ENCODE results near the gene TEN1.

TEN1 gene

GRCh38 chr17:75979705-75980187 is 706 bp downstream of the TEN1 start:
- DNase-seq: no peak

DNA sequence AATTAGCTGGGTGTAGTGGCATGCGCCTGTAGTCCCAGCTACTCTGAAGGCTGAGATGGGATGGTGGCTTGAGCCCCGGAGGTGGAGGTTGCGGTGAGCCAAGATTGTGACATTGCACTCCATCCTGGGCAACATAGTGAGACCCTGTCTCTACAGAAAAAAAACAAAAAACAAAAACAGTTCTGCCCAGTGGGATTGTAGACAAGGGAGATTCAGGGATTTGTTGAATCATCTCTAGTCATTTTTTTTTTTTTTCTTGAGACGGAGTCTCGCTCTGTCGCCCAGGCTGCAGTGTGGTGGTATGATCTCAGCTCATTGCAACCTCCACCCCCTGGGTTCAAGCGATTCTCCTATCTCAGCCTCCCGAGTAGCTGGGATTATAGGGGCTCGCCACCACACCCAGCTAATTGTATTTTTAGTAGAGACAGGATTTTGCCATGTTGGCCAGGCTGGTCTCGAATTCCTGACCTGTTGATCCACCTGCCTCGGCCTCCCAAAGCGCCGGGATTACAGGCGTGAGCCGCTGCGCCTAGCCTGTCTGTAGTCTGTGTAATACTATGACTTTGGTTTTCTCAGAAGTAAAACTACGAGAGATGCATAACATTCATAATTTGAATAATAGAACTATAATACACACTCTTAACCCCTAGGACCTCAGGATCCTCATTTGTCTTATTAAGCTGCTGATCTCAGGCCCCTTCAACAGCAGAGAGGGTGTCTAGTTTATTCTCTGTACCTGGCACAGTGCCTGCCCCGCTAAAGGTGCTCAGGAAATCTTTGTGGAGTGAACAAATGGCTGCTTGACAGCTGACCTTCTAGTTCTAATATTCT is 1.4 kb downstream of the TEN1 start:
- DNase-seq: no peak

DNA sequence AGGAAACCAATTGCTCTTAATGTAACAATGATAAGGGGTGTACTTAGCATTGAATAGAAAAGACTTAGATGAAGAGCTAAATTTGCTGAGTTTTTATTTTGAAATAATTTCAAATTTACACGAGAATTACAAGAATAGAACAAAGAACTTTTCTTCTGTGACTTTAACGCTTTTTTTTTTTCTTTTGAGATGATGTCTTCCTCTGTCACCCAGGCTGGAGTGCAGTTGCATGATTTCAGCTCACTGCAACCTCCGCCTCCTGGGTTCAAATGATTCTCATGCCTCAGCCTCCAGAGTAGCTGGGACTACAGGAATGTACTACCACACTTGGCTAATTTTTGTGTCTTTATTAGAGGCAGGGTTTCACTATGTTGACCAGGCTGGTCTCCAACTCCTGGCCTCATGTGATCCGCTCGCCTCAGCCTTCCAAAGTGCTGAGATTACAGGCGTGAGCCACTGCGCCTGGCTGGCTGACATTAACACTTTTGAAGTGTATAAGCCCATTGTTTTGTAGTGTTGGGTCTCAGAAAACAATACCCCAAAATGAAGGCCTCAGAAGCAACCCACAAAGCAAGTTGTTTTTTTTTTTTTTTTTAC is 2.1 kb downstream of the TEN1 start:
- no peak for DNase-seq

DNA sequence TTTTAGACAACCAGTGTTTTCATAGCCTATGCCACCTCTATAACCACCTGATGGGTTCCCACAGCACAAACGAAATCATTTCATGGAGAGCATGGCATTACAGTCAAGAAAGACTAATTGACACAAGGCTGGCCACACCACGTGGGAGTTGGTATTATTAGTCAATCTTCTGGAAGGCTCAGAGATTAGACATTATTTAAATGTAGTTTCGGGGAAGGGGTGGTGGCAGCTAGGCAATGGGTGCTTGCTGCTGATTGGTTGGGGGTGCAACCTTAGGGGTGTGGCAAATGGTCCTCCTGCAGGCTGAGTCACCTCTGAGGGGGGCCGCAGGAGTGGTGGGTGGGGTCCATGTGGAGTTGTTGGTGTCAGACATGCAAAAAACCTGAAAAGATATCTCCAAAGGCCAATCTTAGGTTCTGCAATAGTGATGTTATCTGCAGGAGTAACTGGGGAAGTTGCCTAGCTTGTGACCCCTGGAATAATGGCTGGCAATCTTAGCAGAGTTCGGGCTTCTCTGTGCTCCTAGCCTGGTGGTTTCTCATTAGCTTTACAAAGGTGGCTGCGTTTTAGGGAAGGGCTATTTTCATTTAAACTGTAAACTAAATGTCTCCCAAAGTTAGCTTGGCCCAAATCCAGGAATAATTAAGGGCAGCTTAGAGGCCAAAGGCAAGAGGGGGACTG is 4.6 kb downstream of the TEN1 start:
- DNase-seq: no peak

GRCh38 chr17:75985986-75986385 is 6.9 kb downstream of the TEN1 start:
- DNase-seq: no peak

DNA sequence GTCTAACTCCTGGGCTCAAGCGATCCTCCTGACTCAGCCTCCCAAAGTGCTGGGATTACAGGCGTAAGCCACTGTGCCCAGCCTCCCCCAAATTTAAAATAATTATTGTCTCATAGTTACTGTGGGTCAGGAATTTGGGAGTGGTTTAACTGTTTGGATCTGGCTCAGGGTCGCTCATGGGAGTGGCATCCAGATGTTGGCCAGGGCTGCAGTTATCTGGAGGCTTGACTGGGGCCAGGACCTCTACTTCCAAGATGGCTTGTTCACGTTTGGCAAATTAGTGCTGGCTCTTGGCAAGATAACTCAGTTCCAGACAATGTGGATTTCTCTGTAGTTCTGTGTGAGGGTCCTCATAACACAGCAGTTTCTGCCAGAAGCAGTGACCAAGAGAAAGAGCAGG is 8.0 kb downstream of the TEN1 start:
- DNase-seq: no peak

DNA sequence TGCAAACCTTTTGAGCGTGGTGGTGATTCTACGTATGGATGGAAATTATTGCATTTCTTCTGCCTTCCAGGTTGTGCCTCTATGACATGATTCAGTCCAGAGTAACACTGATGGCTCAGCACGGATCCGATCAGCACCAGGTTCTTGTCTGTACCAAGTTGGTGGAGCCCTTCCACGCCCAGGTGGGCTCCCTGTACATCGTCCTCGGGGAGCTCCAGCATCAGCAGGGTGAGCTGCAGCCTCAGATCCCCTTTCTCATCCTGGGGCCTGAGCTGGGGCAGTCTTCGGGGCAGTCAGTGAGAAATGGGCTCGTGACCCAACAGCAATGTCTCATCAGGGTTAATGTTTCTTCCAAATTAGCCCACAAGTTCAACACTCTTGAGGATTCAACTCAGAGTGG is 12.4 kb downstream of the TEN1 start:
- DNase-seq: no peak

- DNase-seq: no peak
Observed at GRCh38 chr17:75994802-75995370, 15.8 kb downstream of the TEN1 start.

DNA sequence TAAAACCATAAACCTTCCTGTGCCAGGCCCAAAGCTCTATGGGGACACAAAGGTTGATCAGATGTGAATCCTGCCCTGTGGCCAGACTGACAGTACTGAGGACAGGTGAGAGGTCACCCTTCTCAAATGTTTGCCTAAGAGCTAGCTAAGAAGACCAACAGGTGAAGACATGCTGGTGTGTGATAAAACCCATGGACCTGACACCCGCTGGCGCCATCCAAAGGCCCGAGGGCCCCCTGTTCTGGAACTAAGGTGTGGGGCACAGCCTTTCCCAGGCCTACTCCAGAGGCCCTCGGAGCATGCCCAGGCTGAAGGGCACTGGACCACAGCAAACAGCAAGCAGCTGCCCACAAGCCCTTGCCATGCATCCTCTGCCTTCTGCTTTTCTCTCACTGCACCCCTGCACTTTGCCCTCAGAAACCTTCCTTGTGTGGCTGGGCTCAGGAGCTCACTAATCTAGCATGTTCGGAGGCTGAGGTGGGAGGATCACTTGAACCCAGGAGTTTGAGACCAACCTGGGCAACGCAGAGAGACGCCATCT is 16.4 kb downstream of the TEN1 start:
- no peak for DNase-seq

DNA sequence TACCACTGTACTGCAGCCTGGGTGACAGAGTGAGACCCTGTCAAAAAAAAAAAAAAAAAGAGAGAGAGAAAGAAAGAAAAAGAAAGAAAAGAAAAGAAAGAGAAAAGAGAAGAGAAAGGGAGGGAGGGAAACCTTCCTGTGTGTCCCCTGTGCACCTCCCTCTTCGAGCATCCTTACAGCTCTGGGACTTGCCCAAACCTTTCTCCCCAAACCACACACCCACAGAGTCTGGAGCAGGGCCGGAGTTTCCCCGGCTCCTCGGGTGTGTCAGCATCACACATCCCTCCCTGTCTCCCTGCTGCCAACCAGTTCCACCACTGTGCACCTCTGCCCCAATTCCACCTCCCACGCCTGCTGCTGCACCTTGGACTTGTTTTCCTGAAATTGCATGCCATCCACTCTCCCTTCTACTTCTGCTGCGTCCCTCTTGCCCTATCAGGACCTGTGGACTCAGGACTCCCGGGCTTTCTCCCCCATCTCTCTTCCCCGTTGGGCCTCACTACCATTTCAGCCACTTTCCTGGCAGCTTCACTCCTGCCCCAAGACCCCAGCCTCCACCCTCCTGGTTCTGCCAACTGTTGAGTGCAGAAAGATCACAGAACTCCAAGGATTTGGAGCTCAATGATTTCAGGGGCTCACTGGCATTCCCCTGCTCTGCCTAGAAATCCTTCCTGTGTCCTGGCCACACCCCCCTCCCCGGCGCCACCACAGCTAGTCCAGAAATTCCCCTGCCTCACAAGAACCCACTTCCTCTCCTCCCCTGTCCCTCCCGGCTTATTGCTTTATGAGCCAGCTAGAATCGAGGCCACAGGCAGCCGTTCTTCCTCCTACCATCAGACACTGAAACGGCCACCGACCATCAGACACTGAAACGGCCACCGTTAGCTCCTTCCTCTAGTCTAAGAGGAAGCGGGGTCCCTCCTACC is 17.9 kb downstream of the TEN1 start:
- peak; percentile 67 for DNase-seq

DNA sequence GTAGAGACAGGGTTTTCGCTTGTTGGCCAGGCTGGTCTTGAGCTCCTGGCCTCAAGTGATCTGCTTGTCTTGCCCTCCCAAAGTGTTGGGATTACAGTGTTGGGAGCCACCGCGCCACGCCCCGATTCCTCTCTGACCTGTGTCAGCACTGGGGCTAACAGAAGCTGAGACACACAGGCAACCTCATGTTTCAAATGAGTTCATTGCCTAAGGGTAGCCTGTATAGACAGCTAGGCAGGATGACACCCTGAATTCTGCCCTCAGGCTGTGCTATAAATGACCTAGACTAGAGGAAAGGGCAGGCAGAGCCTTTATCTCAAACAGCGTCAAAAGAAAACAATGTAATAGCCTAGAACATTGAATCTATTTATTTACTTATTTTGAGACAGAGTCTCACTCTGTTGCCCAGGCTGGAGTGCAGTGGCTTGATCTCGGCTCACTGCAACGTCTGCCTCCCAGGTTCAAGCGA is 19.3 kb downstream of the TEN1 start:
- DNase-seq: no peak

- DNase-seq: no peak
Observed at GRCh38 chr17:76000016-76000754, 21.1 kb downstream of the TEN1 start.

DNA sequence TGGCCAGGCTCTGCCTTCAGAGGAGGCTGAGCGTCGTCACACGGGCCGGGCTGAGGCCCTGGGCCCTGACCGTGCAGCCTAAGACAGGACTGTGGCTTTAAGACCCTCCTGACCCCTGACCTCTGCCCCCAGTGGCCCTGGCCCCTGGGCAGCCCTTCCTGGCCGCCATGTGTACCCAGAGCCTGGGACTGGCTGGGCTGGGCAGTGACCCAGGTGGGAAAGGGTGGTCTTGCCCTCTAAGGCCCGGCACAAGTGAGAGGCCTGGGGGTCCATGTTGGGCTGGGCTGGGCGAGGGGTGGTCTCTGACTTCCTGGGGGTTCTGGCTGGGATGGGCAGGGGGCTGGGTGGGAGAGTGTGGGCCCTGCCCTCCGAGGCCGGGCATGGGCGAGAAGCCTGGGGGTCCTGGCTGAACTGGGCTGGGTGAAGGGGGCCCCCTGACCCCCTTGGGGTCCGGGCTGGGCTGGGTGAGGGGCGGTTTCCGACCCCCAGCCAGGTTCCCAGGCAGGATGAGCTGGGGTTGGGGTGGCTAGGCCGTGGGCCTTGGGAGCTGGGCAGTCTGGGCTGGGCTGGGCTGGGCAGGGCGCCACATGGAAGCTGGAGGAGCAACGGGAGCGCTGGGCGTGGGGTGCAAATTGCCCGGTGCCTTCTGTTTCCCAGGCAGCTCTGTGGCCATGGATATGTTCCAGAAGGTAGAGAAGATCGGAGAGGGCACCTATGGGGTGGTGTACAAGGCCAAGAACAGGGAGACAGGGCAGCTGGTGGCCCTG is 21.9 kb downstream of the TEN1 start, which contains the start of gene CDK3:
CDK3 (plus strand) TSS at position 101 of the 767 bp plus-strand sequence; CDS start at position 672, 571 bp downstream.
- DNase-seq: no peak

- DNase-seq: peak; percentile 12
Observed at GRCh38 chr17:76002100-76002499, 23.1 kb downstream of the TEN1 start.

DNA sequence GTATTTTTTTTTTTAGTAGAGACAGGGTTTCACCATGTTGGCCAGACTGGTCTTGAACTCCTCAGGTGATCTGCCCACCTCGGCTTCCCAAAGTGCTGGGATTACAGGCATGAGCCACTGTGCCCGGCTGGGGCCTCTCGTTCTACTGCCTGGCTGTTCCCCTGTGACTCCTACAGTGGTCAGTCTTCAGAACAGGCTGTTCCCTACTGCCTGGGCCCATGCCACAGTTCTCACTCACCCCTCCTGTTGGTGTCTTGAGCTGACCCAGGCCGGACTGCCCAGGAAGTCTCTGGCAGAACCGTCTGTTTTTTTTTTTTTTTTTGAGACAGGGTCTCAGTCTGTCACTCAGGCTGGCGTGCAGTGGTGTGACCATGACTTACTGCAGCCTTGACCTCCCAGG is 24.9 kb downstream of the TEN1 start:
- no peak for DNase-seq

- DNase-seq: no peak
Observed at GRCh38 chr17:76004750-76005262, 25.8 kb downstream of the TEN1 start.

GRCh38 chr17:76005263-76006149 is 26.5 kb downstream of the TEN1 start:
- DNase-seq: peak; percentile 88

DNA sequence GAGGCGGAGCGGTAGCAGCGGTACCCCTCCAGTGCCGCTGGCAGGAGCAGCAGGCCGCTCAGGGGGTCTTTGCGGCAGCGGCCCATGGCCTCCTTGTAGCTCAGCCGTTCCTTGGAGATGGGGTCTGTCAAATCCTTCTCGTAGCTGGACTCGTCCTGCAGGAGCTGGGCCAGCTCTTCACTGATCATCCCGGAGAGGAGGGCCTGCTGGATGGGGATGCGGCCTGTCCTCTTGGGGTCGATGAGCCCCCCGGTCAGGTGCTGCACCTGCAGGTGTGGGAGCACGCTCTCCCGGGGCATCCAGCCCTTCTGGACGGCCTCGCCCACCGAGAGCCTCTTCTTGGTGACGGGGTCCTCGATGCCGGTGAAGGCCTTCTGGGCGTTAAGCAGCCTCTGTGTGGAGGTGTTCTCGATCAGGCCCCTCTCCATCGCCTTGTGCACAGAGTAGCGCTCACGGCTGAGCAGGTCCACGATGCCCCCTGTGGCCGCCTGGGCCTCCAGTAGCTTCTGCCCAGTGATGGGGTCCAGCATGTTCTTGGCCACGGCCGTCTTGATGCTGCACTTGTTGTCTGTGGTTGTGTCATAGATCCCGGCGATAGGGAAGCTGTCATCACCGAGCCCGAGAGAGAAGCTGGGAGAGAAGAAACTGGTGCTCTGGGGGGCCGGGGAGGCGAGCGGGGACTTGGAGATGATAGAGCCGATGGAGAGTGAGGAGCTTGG is 28.2 kb downstream of the TEN1 start:
- DNase-seq: no peak
